PFSK-1 (cell line): Measurements from ENCODE around the gene RGS12.

Experiments
- FOXP2 ChIP-seq: optimal IDR thresholded peaks from 2 replicates; pipeline ENCODE3; 2011; ENCODE audit warnings: borderline replicate concordance, control low read depth, inconsistent platforms; ENCODE audit not compliant: insufficient read depth; ENCODE audit errors: extremely low read length, extremely low read depth
- POLR2AphosphoS5 ChIP-seq: IDR thresholded peaks from 2 replicates; pipeline ENCODE4 v1.6.1; 2012; ENCODE audit warnings: low read depth, mild to moderate bottlenecking, control low read depth, low read length, moderate library complexity
- SIN3A ChIP-seq: IDR thresholded peaks from 2 replicates; pipeline ENCODE4 v1.6.1; 2012; ENCODE audit warnings: mild to moderate bottlenecking, low read length, moderate library complexity, borderline replicate concordance; ENCODE audit not compliant: insufficient read depth
- TAF1 ChIP-seq: IDR thresholded peaks from 2 replicates; pipeline ENCODE4 v1.6.1; 2012; ENCODE audit warnings: low read length, control low read depth, borderline replicate concordance; ENCODE audit not compliant: insufficient read depth
- TF ChIP-seq, protein P1 (sequence below), 2 experiments: IDR thresholded peaks; 2 replicates each; pipeline versions ENCODE4 v1.6.1 to v1.8.0; 2011 to 2012; ENCODE audit warnings: low read depth in 2 of 2, low read length in 2 of 2, control low read depth in 1 of 2, inconsistent platforms in 1 of 2, mild to moderate bottlenecking in 1 of 2, moderate library complexity in 1 of 2; ENCODE audit not compliant: insufficient read depth in 1 of 2

DNA sequence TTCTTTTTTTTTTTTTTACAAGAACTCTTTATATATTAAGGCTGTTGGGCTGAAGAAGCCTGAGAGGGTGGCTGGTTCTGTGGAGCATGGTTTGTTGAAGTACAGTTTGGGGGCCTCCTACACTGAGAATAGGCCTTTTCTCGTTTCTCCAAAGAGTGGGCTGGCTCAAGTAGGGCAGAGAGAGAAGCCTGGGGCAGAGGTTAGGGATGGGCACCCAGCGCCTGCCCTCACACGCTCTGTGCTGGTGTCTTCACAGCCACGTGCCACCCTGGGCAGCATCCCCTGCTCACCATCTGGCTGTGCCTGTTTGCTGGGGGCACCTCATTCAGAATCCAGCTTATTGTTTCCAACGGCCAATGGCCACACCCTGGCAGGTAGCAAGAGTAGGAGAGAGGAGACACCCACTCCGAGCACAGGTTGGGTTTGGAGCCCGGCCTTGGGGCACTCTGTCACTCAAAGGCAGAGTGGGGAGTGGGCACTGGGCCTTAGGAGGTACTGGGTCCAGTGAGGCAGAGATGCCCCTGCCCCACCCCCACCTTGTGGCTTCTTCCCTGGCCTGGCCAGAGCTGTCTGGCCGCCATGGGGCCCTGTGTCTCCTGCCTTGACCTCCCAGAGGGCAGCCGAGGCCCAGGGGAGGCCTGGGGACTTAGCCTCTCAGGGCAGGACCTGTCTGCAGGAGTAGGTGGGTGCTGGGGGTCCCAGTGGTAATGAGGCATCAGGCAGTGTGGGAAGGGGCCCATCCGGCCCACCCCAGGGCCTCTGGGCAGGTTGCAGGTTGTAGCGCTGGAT, 40.9 kb upstream of the RGS12 start:
- TF ChIP-seq POLR2AphosphoS5, result no peak
- TF ChIP-seq SIN3A, result no peak
- TF ChIP-seq FOXP2, result no peak
- TF ChIP-seq, protein P1, sequence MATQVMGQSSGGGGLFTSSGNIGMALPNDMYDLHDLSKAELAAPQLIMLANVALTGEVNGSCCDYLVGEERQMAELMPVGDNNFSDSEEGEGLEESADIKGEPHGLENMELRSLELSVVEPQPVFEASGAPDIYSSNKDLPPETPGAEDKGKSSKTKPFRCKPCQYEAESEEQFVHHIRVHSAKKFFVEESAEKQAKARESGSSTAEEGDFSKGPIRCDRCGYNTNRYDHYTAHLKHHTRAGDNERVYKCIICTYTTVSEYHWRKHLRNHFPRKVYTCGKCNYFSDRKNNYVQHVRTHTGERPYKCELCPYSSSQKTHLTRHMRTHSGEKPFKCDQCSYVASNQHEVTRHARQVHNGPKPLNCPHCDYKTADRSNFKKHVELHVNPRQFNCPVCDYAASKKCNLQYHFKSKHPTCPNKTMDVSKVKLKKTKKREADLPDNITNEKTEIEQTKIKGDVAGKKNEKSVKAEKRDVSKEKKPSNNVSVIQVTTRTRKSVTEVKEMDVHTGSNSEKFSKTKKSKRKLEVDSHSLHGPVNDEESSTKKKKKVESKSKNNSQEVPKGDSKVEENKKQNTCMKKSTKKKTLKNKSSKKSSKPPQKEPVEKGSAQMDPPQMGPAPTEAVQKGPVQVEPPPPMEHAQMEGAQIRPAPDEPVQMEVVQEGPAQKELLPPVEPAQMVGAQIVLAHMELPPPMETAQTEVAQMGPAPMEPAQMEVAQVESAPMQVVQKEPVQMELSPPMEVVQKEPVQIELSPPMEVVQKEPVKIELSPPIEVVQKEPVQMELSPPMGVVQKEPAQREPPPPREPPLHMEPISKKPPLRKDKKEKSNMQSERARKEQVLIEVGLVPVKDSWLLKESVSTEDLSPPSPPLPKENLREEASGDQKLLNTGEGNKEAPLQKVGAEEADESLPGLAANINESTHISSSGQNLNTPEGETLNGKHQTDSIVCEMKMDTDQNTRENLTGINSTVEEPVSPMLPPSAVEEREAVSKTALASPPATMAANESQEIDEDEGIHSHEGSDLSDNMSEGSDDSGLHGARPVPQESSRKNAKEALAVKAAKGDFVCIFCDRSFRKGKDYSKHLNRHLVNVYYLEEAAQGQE (IDR thresholded peaks at IDR 0.05; ENCODE audit: insufficient read depth in 1 of 2, low read depth in 2 of 2, low read length in 2 of 2), result no peak
- TF ChIP-seq TAF1, result no peak
